ENCODE results near the gene KRTAP16-1.

GRCh38 chr17:41265078-41265477, 44.0 kb downstream of the KRTAP16-1 start, which contains the start of gene KRTAP9-6:
- TF ChIP-seq BHLHE40 (IDR thresholded peaks at IDR 0.05; ENCODE audit: low read length) (no peak), ATF3 (CRISPR knock-in tag; IDR thresholded peaks at IDR 0.05) (no peak), ZBTB33 (CRISPR knock-in tag; IDR thresholded peaks at IDR 0.05) (no peak), PBX3 (CRISPR knock-in tag; IDR thresholded peaks at IDR 0.05; ENCODE audit: borderline replicate concordance) (no peak), CTCF (CRISPR knock-in tag; IDR thresholded peaks at IDR 0.05) (no peak), SMC3 (IDR thresholded peaks at IDR 0.05; ENCODE audit: low read length) (no peak), POLR2A (IDR thresholded peaks at IDR 0.05; ENCODE audit: insufficient read depth in 1 of 2, low read depth in 2 of 2, low read length in 2 of 2) (no peak), SIN3A (IDR thresholded peaks at IDR 0.05; ENCODE audit: borderline replicate concordance, low read depth, low read length) (no peak), POLR2AphosphoS2 (IDR thresholded peaks at IDR 0.05; ENCODE audit: low read depth, low read length) (no peak), CREM (IDR thresholded peaks at IDR 0.05) (no peak), CREM (CRISPR knock-in tag; IDR thresholded peaks at IDR 0.05) (no peak), ZNF232 (CRISPR knock-in tag; IDR thresholded peaks at IDR 0.05; ENCODE audit: borderline replicate concordance) (no peak), STAG1 (CRISPR knock-in tag; IDR thresholded peaks at IDR 0.05) (no peak), STAT6 (CRISPR knock-in tag; IDR thresholded peaks at IDR 0.05; ENCODE audit: borderline replicate concordance) (no peak), FOXM1 (CRISPR knock-in tag; IDR thresholded peaks at IDR 0.05) (no peak)

All from HepG2 (cell line).